D721Med (cell line): ENCODE measurements around the gene SH3RF3.

ENCODE experiments used
- DNase-seq: peaks from one replicate; pipeline ENCODE4 v3.0.0; 2011; ENCODE audit warnings: low spot score; ENCODE audit not compliant: insufficient read length
- FAIRE-seq: peaks from 2 replicates; lab custom pipeline; 2011; peaks lifted over from hg19 to GRCh38; lab: Jason Lieb, UNC
- CTCF ChIP-seq: IDR thresholded peaks from 2 replicates; pipeline ENCODE4 v1.5.1; 2012; ENCODE audit warnings: mild to moderate bottlenecking, control low read depth; ENCODE audit not compliant: insufficient read depth; ENCODE audit errors: missing control alignments

Gene SH3RF3

GRCh38 chr2:109335631-109336176, 206.7 kb downstream of the SH3RF3 start:
- DNase-seq (no peak), FAIRE-seq (no peak)
- no peak for TF ChIP-seq CTCF

DNA sequence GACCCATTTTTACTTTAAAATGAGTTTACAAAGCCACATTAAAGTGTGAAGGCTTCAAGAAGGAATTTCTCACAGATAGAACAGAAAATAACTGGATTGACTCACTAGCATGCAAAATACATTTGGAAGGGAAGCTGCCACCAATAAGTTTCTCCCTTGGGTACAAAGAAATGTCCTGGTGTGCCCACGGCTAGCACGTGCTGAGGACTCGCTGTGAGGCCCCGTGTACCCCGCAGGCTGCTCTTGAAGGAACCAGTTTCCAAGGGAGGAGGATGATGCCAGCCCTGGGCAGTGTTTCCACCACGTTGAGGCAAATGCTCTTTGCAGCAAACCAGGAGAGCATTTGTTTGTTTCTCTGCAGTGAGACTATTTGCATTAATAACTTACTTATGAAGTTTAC, 207.3 kb downstream of the SH3RF3 start:
- DNase-seq (no peak), FAIRE-seq (no peak)

GRCh38 chr2:109337221-109337620, 208.2 kb downstream of the SH3RF3 start:
- TF ChIP-seq CTCF: no peak
- no peak for FAIRE-seq
- DNase-seq: no peak

More for the DNA sequence above, 207.3 kb downstream of the SH3RF3 start:
- no peak for TF ChIP-seq CTCF

- FAIRE-seq (no peak), DNase-seq (no peak)
- no peak for TF ChIP-seq CTCF
Observed at GRCh38 chr2:109339519-109339966, 210.5 kb downstream of the SH3RF3 start.

DNA sequence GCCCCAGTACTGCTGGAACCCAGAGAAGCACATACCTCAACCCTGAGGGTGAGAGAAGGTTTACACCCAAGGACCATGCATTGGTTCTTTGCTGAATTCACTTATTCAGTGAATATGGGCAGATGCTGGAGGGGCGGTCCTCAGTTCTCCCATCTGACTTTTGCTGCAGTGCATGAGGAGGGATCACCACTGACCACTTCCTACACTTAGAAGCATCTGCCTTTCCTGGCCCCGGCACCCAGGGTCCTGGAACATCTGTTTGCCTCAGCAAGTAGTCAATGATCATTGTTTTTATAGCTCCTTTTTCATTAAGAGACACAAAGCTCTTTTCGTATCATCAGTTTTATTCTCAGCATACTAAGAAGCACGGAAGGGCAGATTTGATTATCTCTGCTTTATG, 211.4 kb downstream of the SH3RF3 start:
- TF ChIP-seq CTCF: no peak
- no peak for DNase-seq
- no peak for FAIRE-seq

DNA sequence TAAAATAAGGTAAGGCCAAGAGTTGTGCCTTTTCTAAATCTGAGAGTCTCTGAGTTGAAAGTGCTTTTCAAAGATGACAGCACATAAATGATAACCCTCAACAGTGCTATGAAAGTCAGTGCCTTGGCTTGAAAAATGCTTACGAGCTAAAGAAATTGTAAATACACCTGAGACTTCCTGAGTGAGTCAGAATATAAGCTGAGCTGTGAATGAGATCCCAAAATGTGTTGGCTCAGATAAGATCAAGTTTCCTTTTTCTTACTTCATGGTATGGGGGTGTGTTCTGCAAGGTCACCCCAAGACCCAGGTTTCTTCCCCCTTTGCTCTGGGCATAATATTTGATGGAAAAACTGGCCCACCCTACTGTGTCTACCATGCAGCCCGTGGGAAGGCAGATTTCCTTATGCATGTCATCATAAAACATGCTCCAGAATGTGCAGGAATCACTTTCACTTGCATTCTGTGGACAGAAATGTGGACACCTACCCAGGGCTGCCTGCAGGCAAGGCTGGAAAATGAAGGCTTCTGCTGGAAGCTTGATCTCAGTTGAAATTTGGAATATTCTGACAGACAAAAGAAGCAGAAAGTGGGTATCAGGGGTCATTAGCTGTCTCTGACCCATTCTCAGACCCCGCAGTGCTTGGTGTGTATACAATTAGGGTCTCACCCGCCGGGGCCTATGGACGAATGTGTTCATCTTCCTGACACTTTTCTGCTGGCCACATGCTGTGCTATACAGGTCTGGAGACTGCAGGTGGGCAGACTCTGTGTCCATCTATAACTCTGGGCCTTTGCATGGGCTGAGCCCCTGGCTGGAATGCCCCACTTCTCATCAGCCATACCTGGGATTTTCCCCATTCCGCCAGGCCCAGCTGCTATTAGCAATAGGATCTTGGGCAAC, 212.6 kb downstream of the SH3RF3 start:
- TF ChIP-seq CTCF: no peak
- FAIRE-seq (no peak), DNase-seq (no peak)
